T-helper 2 cell (primary cell): ENCODE measurements around the gene OCSTAMP.

Experiments
- DNase-seq, 5 experiments: peaks; one replicate each; pipeline versions ENCODE4 v3.0.0 to v3.0.0-alpha.2; 2012 to 2022

The OCSTAMP gene

GRCh38 chr20:46552460-46553420, 2.3 kb upstream of the OCSTAMP start:
- DNase-seq: peak in 2 of 5 experiments; percentile 23 to 80

DNA sequence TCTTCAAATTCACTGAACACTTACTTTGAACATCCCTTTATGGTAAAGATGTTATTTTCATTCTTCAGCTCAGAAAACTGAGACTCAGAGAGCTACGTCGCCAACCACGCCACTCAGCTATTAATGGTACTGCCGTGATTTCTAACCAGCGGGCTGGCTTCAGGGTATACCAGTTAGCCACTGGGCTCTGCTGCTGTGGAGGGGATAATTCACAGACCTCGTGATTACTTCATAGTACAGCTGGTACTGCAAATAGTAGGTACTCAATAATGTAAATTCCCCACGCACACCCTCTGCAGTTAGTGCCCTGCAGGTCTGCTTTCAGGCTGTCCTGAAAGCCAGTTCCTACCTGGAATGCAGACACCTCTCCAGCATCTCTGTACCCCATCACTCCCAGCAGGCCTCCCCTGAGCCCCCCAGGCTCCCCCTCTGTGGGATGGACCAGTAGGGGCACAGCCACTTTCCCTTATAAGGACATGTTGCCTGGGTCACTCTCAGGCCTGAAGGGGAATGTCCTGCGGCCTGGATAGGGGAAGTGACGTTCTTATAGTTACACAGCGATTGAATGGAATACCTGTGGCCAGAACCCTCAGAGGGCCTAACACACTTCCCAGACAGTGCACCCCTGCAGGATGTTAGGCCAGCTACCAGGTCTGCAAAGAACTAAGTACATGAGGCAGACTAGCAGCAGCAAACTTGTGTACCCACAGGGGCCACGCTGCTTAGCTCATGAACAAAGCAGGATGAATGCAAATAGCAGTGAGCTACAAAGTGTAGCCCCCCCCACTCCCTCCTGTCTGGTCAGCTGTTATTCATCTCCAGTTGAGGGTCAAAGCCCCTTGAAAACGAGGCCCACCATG, 1.3 kb upstream of the OCSTAMP start:
- DNase-seq: no peak

- DNase-seq: no peak
Measured at GRCh38 chr20:46549188-46549972, 1.1 kb downstream of the OCSTAMP start.

- DNase-seq: no peak
Measured at GRCh38 chr20:46548688-46549087, 1.8 kb downstream of the OCSTAMP start.

GRCh38 chr20:46547995-46548394, 2.5 kb downstream of the OCSTAMP start:
- no peak for DNase-seq

GRCh38 chr20:46546936-46547335, 3.5 kb downstream of the OCSTAMP start:
- DNase-seq: no peak

DNA sequence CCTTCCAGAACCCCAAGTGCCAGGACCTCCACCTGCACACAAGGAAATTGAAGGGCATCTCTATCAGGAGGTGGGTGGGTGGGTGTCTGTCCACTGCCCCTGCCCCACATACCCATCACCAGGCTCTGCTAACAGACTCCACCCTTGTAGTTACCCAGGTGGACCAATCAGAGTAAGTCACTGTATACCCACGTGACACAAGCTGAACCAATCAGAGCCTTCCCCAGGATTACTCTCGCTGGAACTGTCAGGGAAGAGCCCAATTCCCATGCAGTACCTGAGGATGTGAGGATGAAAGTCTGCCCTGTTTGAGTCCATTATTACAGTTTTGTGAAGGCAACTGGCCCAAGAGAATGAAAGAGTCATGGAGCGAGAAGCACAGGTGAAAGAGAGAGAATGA, 4.2 kb downstream of the OCSTAMP start:
- no peak for DNase-seq

GRCh38 chr20:46545827-46546138, 4.7 kb downstream of the OCSTAMP start:
- DNase-seq: no peak

DNA sequence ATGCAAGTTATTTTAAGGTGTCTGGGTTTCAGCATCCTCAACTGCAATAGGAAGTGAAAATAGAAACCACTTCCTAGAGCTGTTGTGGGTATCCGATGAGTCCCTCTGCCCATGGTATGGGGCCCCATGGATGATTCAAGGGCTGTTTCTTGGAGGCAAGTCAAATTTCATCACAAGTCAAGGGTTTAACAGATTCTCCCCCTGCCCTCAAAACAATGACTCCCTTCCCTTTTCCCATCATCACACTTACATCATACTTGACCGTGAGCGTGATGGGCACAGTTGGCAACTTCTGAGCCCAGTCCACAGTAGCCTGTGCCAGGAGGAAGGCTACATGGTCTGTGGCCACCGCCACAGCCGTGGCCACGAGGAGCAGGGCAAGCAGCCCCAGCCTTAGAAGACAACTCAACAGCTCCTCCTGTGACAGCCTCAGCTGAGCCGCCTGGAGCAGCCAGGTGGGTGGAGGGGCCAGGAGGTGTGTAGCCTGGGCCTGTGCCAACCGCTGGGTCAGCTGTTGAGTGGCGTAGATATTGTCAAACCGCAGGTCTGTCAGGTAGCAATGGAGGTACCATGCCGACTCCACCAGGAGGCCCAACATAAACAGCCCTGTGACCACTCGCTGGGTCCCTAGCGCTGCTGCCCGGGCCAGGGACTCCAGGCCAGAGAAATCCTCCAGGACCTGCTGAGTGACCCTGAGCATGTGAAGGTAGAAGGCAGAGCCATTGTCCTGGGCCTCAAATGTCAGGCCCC, 5.2 kb downstream of the OCSTAMP start:
- peak in 3 of 5 experiments; percentile 5 to 83 (median 12) for DNase-seq

GRCh38 chr20:46544576-46544975, 5.9 kb downstream of the OCSTAMP start:
- DNase-seq: no peak

DNA sequence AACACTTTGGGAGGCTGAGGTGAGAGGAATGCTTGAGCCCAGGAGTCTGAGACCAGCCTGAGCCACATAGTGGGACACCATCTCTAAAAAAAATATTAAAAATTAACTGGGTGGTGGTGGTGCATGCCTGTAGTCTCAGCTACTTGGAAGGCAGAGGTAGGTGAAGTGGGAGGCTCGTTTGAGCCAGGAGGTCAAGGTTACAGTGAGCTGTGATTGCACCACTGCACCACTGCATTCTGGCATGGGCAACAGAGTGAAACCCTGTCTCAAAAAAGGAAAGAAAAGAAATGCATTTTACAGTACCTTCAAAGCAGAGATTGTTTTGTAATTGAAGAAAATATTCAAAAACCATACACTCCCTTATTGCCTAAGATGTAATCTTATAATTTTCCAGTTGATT, 6.5 kb downstream of the OCSTAMP start:
- DNase-seq: no peak

- no peak for DNase-seq
Measured at GRCh38 chr20:46543033-46543432, 7.4 kb downstream of the OCSTAMP start.

- DNase-seq: no peak
Measured at GRCh38 chr20:46541229-46541935, 9.1 kb downstream of the OCSTAMP start.

- no peak for DNase-seq
Measured at GRCh38 chr20:46539113-46539512, 11.3 kb downstream of the OCSTAMP start.

GRCh38 chr20:46530640-46531039, 19.8 kb downstream of the OCSTAMP start:
- no peak for DNase-seq

- DNase-seq: peak in 1 of 5 experiments; percentile 12
Measured at GRCh38 chr20:46523696-46524328, 26.6 kb downstream of the OCSTAMP start.

GRCh38 chr20:46523108-46523507, 27.3 kb downstream of the OCSTAMP start:
- DNase-seq: no peak

DNA sequence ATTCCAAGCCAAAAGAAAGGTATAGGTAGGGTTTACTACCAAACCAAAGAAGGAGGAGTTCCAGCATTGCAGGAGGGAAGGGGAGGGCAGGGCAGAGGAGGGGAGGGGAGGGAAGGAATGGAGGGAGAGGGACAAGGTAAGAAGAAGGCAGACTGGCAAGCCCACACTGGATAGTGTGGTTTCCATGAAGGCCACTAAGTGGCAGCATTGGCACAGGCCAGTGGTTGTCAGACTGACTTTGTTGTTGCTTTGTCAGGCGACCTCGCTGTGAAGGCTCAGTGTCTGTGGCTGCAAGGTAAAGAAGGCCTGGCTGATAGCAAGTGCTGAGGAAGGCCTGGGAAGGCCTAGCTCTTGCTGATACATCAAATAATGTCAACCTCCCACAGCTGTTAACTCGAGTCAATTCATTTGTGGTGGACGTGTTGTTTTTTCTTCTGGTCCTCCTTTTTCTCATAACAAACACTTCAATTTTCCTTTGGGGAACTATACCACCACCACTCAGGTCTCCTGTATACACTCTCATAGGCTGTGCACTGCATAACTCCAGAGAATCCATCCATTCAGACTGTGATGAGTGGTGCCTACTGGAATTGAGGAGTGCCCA, 29.4 kb downstream of the OCSTAMP start:
- DNase-seq: peak in 4 of 5 experiments; percentile 10 to 64 (median 18)

DNA sequence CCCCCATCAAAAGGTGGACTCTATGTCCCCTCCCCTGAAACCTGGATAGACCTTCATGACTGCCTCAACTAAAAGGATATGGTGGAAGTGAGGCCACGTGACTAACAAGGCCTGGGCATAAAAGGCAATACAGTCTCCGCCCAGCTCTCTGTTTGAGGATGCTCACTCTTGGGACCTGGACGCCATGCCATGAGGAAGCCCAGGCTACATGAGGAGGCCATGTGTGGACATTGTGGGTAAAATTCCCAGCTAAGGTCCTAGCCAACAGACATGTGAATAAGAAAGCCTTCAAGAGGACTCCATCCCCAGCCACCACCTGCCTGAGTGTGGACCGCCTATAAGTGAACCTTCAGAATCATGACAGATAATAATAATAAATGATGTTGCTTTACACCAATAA, 29.9 kb downstream of the OCSTAMP start:
- DNase-seq: no peak

- no peak for DNase-seq
Measured at GRCh38 chr20:46519471-46520068, 30.9 kb downstream of the OCSTAMP start.
